SK-N-SH (cell line): ENCODE measurements around the gene PIP5K1B. TPM values are rescaled to one million over a fixed set of nuclear protein-coding genes. Genes with fewer than 3 reads are reported as not detected.
A peak's percentile ranks its signal among the peaks of the same experiment; 100 is the strongest.

Source experiments
- CTCF ChIA-PET: fragments of 300-600, 350-600 bp; formaldehyde crosslinking; extraction: SDS; loops from one replicate; lab custom pipeline; 2021; lab: Yijun Ruan, JAX
- POLR2A ChIA-PET: fragments of 350-600 bp; sonication (Branson Sonifier 250); formaldehyde crosslinking; extraction: SDS; loops from one replicate; lab custom pipeline; 2020; ENCODE audit warnings: antibody characterized with exemption, inconsistent platforms; lab: Yijun Ruan, JAX
- DNase-seq: peaks from one replicate; pipeline ENCODE4 v3.0.0; 2012
- H2AFZ ChIP-seq: fragments of 200-600 bp; sonication (generic); 2 replicates; pipeline ENCODE4 v1.8.1; 2016; ENCODE audit warnings: antibody characterized with exemption, mild to moderate bottlenecking, low read depth
- H3F3A ChIP-seq: fragments of 200-600 bp; sonication (generic); replicated peaks from 2 replicates; pipeline ENCODE3; 2016; ENCODE audit warnings: antibody characterized with exemption, mild to moderate bottlenecking; ENCODE audit not compliant: insufficient read depth
- H3K27ac ChIP-seq, 2 experiments: fragments of 200-500 bp in 1 of 2; fragments of 200-600 bp in 1 of 2; sonication (Bioruptor generic) in 1 of 2; sonication (generic), shearing (Covaris generic) in 1 of 2; 2 replicates each; pipeline versions ENCODE4 v1.5.1 to v1.6.1; 2014 to 2016; ENCODE audit warnings: low read depth in 2 of 2, inconsistent platforms in 1 of 2, low read length in 1 of 2, mild to moderate bottlenecking in 1 of 2, mixed read lengths in 1 of 2
- H3K27me3 ChIP-seq: fragments of 200-600 bp; sonication (generic), shearing (Covaris generic); 2 replicates; pipeline ENCODE4 v1.6.1; 2016; ENCODE audit warnings: mixed run types; ENCODE audit not compliant: insufficient read depth
- H3K36me3 ChIP-seq, 2 experiments: fragments of 200-500 bp in 1 of 2; fragments of 200-600 bp in 1 of 2; sonication (Bioruptor generic) in 1 of 2; sonication (generic) in 1 of 2; replicated peaks in 1 of 2; 2 replicates each; pipeline versions ENCODE3 to v1.5.1; 2014 to 2016; ENCODE audit warnings: low read length in 1 of 2, mild to moderate bottlenecking in 1 of 2; ENCODE audit not compliant: insufficient read depth in 2 of 2, control insufficient read depth in 1 of 2
- H3K4me1 ChIP-seq, 2 experiments: fragments of 200-500 bp in 1 of 2; fragments of 200-600 bp in 1 of 2; sonication (Bioruptor generic) in 1 of 2; sonication (generic), shearing (Covaris generic) in 1 of 2; 2 replicates each; pipeline versions ENCODE4 v1.5.1 to v1.6.1; 2014 to 2016; ENCODE audit warnings: low read depth in 1 of 2, low read length in 1 of 2, mixed run types in 1 of 2; ENCODE audit not compliant: insufficient read depth in 2 of 2, control insufficient read depth in 1 of 2
- H3K4me2 ChIP-seq: fragments of 200-600 bp; sonication (generic), shearing (Covaris generic); 2 replicates; pipeline ENCODE4 v1.6.1; 2017; ENCODE audit warnings: mixed run types
- H3K4me3 ChIP-seq, 2 experiments: fragments of 200-500 bp in 1 of 2; fragments of 200-600 bp in 1 of 2; sonication (Bioruptor generic) in 1 of 2; sonication (generic), shearing (Covaris generic) in 1 of 2; 2 replicates each; pipeline versions ENCODE4 v1.5.1 to v1.8.1; 2014 to 2016; ENCODE audit warnings: low read depth in 2 of 2, inconsistent platforms in 1 of 2, low read length in 1 of 2, mild to moderate bottlenecking in 1 of 2, mixed read lengths in 1 of 2, moderate library complexity in 1 of 2
- H3K79me2 ChIP-seq: fragments of 200-600 bp; sonication (generic); 2 replicates; pipeline ENCODE4 v1.8.1; 2017; ENCODE audit warnings: mild to moderate bottlenecking; ENCODE audit not compliant: insufficient read depth
- H3K9ac ChIP-seq: fragments of 200-600 bp; sonication (generic); 2 replicates; pipeline ENCODE4 v1.6.1; 2017; ENCODE audit warnings: mixed run types
- H3K9me2 ChIP-seq: fragments of 200-600 bp; sonication (generic); 2 replicates; pipeline ENCODE4 v1.6.1; 2017; ENCODE audit warnings: mixed run types
- H3K9me3 ChIP-seq: fragments of 200-600 bp; sonication (generic); 2 replicates; pipeline ENCODE4 v1.6.1; 2017; ENCODE audit warnings: mixed run types, mild to moderate bottlenecking, moderate library complexity
- H4K20me1 ChIP-seq: fragments of 200-600 bp; sonication (generic); 2 replicates; pipeline ENCODE4 v1.6.1; 2017; ENCODE audit warnings: mild to moderate bottlenecking, mixed run types; ENCODE audit not compliant: insufficient read depth
- EP300 ChIP-seq, 2 experiments: IDR thresholded peaks; 2 replicates each; pipeline versions ENCODE4 v1.4.0 to v1.6.1; 2012; ENCODE audit warnings: borderline replicate concordance in 1 of 2, low read depth in 1 of 2, low read length in 1 of 2
- EZH2phosphoT487 ChIP-seq: fragments of 200-600 bp; sonication (generic); IDR thresholded peaks from 2 replicates; pipeline ENCODE4 v1.6.1; 2017; ENCODE audit warnings: low read depth, mixed run types, mild to moderate bottlenecking, antibody characterized with exemption, moderate library complexity, borderline replicate concordance
- FOXJ3 ChIP-seq: sonication (generic); formaldehyde crosslinking; IDR thresholded peaks from 2 replicates; pipeline ENCODE4 v1.5.1; 2020; ENCODE audit warnings: mild to moderate bottlenecking, missing genetic modification reagents
- GABPA ChIP-seq: IDR thresholded peaks from 2 replicates; pipeline ENCODE4 v1.4.0; 2012; ENCODE audit warnings: low read depth, mild to moderate bottlenecking
- MXI1 ChIP-seq: IDR thresholded peaks from 2 replicates; pipeline ENCODE4 v1.6.1; 2012; ENCODE audit warnings: mild to moderate bottlenecking, low read depth, low read length, improper control_type of control experiment
- NRF1 ChIP-seq: IDR thresholded peaks from 2 replicates; pipeline ENCODE4 v1.6.1; 2012; ENCODE audit warnings: low read depth, mild to moderate bottlenecking, low read length
- POLR2AphosphoS5 ChIP-seq: IDR thresholded peaks from 2 replicates; pipeline ENCODE4 v1.6.1; 2012; ENCODE audit warnings: low read depth, low read length
- RCOR1 ChIP-seq: fragments of 150-350 bp; IDR thresholded peaks from 2 replicates; pipeline ENCODE4 v1.6.1; 2017; ENCODE audit warnings: antibody characterized with exemption, low read length
- RFX5 ChIP-seq: IDR thresholded peaks from 2 replicates; pipeline ENCODE4 v1.6.1; 2012; ENCODE audit warnings: mild to moderate bottlenecking, improper control_type of control experiment, low read length
- RXRA ChIP-seq: IDR thresholded peaks from 2 replicates; pipeline ENCODE4 v1.4.0; 2012; ENCODE audit warnings: low read depth, mild to moderate bottlenecking, borderline replicate concordance
- SIN3A ChIP-seq: IDR thresholded peaks from 2 replicates; pipeline ENCODE4 v1.6.1; 2012; ENCODE audit warnings: low read depth, mild to moderate bottlenecking, low read length, moderate library complexity, borderline replicate concordance
- TCF12 ChIP-seq: IDR thresholded peaks from 2 replicates; pipeline ENCODE4 v1.4.0; 2012
- TEAD4 ChIP-seq: IDR thresholded peaks from 2 replicates; pipeline ENCODE4 v1.4.0; 2012; ENCODE audit warnings: mild to moderate bottlenecking, borderline replicate concordance; ENCODE audit not compliant: insufficient read depth
- YY1 ChIP-seq: IDR thresholded peaks from 2 replicates; pipeline ENCODE4 v1.4.0; 2012; ENCODE audit warnings: low read depth, mild to moderate bottlenecking
- WGBS: methylation state at CpG from one replicate; pipeline ENCODE4 v1.1.6; 2017; ENCODE audit warnings: low lambda C conversion rate; 5-methylcytosine and 5-hydroxymethylcytosine counted together
- polyA plus RNA-seq, 3 experiments: library from polyadenylated mRNA; depleted of rRNA; stranded (reverse); fragments of >200 nt; gene quantifications; 2 replicates each; pipeline ENCODE4 v1.2.3, GENCODE V29; 2012
- TF ChIP-seq, protein P1 (sequence below): IDR thresholded peaks from 2 replicates; pipeline ENCODE4 v1.4.0; 2012; ENCODE audit warnings: low read depth, borderline replicate concordance
- TF ChIP-seq, protein P2 (sequence below): IDR thresholded peaks from 2 replicates; pipeline ENCODE4; 2012
- TF ChIP-seq, protein P3 (sequence below): IDR thresholded peaks from 2 replicates; pipeline ENCODE4 v1.4.0; 2012; ENCODE audit warnings: low read depth, borderline replicate concordance
- TF ChIP-seq, protein P4 (sequence below): IDR thresholded peaks from 2 replicates; pipeline ENCODE4 v1.6.1; 2012; ENCODE audit warnings: mild to moderate bottlenecking, low read depth, low read length, moderate library complexity

Gene PIP5K1B
- polyA plus RNA-seq, 1 of the 3 experiments (the other 2 are of a cell fraction): not detected

DNA sequence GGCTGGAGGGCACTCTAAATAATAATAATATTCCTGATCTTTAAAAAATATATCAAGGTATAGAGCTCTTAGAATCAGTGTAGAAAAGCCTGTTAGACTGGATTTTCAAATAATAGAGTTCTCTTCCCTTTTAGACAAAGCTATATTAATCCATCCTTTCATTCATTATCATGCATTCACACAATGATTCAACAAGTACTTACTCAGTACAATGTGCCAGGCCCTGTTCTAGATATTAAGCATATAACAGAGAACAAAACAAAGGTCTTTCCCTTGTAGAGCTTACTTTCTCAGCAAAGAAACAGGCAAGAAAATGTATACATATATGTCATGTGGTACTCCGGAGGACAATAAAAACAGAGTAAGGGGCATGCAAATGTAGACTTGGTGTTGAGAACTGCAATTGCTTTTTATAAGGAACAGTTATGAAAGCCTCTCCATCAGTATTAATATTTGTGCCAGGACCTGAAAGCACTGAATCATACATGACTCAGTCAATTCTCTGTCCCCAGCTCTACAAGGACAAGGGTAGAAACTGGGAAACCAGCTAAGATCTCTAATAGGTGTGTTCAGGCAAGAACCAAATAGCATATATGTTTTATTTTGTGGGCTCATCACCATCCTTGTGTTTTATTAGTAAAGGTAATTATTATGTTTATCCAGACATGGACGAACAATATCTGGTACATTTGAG is 72.2 kb downstream of the PIP5K1B start:
- no peaks in the 10 kb centered on the region for H3K36me3 ChIP-seq
- H3K4me2 ChIP-seq: no peak overlapping the region
- no peak overlapping the region for H3K4me3 ChIP-seq
- WGBS: 46% methylated on average over 2 of the region's 2 CpGs
- H3K9me2 ChIP-seq: no peaks in the 10 kb centered on the region
- no peaks in the 10 kb centered on the region for H3K9me3 ChIP-seq
- peaks cover 4 to 13% of the 10 kb centered on the region in 2 experiments; a peak in 3 of 4 replicates for H3K4me1 ChIP-seq
- no peak for DNase-seq
- H4K20me1 ChIP-seq: no peaks in the 10 kb centered on the region; the same call in 1 of the 2 replicates
- no peak overlapping the region for H3K27ac ChIP-seq
- CTCF ChIA-PET: no interaction called here
- POLR2A ChIA-PET: no interaction called here
- H3K9ac ChIP-seq: no peak overlapping the region
- TF ChIP-seq TCF12 (no peak), FOXJ3 (no peak), RCOR1 (no peak), GABPA (no peak), TEAD4 (no peak), YY1 (no peak), EP300 (IDR thresholded peaks at IDR 0.05; ENCODE audit: borderline replicate concordance in 1 of 2, low read depth in 1 of 2, low read length in 1 of 2) (no peak), NRF1 (no peak), RFX5 (no peak)
- TF ChIP-seq, protein P1, sequence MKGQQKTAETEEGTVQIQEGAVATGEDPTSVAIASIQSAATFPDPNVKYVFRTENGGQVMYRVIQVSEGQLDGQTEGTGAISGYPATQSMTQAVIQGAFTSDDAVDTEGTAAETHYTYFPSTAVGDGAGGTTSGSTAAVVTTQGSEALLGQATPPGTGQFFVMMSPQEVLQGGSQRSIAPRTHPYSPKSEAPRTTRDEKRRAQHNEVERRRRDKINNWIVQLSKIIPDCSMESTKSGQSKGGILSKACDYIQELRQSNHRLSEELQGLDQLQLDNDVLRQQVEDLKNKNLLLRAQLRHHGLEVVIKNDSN: no peak
- TF ChIP-seq, protein P2, sequence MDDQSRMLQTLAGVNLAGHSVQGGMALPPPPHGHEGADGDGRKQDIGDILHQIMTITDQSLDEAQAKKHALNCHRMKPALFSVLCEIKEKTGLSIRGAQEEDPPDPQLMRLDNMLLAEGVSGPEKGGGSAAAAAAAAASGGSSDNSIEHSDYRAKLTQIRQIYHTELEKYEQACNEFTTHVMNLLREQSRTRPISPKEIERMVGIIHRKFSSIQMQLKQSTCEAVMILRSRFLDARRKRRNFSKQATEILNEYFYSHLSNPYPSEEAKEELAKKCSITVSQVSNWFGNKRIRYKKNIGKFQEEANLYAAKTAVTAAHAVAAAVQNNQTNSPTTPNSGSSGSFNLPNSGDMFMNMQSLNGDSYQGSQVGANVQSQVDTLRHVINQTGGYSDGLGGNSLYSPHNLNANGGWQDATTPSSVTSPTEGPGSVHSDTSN: no peak
- TF ChIP-seq, protein P3, sequence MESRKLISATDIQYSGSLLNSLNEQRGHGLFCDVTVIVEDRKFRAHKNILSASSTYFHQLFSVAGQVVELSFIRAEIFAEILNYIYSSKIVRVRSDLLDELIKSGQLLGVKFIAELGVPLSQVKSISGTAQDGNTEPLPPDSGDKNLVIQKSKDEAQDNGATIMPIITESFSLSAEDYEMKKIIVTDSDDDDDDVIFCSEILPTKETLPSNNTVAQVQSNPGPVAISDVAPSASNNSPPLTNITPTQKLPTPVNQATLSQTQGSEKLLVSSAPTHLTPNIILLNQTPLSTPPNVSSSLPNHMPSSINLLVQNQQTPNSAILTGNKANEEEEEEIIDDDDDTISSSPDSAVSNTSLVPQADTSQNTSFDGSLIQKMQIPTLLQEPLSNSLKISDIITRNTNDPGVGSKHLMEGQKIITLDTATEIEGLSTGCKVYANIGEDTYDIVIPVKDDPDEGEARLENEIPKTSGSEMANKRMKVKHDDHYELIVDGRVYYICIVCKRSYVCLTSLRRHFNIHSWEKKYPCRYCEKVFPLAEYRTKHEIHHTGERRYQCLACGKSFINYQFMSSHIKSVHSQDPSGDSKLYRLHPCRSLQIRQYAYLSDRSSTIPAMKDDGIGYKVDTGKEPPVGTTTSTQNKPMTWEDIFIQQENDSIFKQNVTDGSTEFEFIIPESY: no peak
- TF ChIP-seq, all 33 proteins: peak for 0
- Histone ChIP-seq H3K27me3 (peaks cover 7% of the 10 kb centered on the region; the same call in 1 of the 2 replicates), H2AFZ (0 out of 2 replicates have a peak overlapping the region, but pooled peaks have one; percentile 67), H3K79me2 (peaks cover 17% of the 10 kb centered on the region; the same call in 1 of the 2 replicates), H3F3A (no peaks in the 10 kb centered on the region)

DNA sequence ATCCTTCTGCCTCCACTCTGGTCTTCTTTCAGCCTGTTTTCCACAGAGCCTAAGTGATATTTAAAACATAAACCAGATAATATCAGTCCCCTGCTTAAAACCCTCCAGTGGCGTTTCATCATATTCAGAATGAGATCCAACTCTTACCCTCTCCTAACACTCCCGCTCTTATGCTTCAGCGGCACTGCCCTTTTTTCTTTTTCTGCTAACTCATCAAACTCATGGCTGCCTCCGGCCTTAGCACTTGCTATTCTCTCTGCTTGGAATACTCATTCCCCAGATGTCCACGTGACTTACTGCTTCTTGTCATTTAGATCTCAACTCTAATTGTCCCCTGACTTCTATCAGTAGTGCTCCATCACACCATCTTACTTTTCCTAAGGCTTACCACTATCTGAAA is 73.6 kb downstream of the PIP5K1B start:
- H3K27ac ChIP-seq: no peak overlapping the region
- H3K9me2 ChIP-seq: no peaks in the 10 kb centered on the region
- ChIA-PET CTCF (interaction anchor here (1.4 kb wide), 1 partner anchor 10 kb away, joined by 3 read pairs; no protein-coding TSS in a partner anchor), POLR2A (no interaction called here)
- H3K4me1 ChIP-seq: peaks cover 4 to 14% of the 10 kb centered on the region in 2 experiments; a peak in 3 of 4 replicates
- H3K9ac ChIP-seq: no peak overlapping the region
- no peaks in the 10 kb centered on the region for H3K9me3 ChIP-seq
- H2AFZ ChIP-seq: peak overlapping the region; percentile 99
- no peaks in the 10 kb centered on the region for H3K36me3 ChIP-seq
- no peak for DNase-seq
- 90% methylated on average over 5 of the region's 5 CpGs for WGBS
- no peak overlapping the region for H3K4me2 ChIP-seq
- peaks cover 6% of the 10 kb centered on the region; the same call in 1 of the 2 replicates for H3K27me3 ChIP-seq
- H3K79me2 ChIP-seq: peaks cover 23% of the 10 kb centered on the region; the same call in 1 of the 2 replicates
- no peaks in the 10 kb centered on the region for H3F3A ChIP-seq
- no peak overlapping the region for H3K4me3 ChIP-seq
- TF ChIP-seq POLR2AphosphoS5: no peak
- no peak for TF ChIP-seq EZH2phosphoT487
- TF ChIP-seq RFX5: no peak
- no peak for TF ChIP-seq SIN3A
- TF ChIP-seq MXI1: no peak
- TF ChIP-seq, protein P4, sequence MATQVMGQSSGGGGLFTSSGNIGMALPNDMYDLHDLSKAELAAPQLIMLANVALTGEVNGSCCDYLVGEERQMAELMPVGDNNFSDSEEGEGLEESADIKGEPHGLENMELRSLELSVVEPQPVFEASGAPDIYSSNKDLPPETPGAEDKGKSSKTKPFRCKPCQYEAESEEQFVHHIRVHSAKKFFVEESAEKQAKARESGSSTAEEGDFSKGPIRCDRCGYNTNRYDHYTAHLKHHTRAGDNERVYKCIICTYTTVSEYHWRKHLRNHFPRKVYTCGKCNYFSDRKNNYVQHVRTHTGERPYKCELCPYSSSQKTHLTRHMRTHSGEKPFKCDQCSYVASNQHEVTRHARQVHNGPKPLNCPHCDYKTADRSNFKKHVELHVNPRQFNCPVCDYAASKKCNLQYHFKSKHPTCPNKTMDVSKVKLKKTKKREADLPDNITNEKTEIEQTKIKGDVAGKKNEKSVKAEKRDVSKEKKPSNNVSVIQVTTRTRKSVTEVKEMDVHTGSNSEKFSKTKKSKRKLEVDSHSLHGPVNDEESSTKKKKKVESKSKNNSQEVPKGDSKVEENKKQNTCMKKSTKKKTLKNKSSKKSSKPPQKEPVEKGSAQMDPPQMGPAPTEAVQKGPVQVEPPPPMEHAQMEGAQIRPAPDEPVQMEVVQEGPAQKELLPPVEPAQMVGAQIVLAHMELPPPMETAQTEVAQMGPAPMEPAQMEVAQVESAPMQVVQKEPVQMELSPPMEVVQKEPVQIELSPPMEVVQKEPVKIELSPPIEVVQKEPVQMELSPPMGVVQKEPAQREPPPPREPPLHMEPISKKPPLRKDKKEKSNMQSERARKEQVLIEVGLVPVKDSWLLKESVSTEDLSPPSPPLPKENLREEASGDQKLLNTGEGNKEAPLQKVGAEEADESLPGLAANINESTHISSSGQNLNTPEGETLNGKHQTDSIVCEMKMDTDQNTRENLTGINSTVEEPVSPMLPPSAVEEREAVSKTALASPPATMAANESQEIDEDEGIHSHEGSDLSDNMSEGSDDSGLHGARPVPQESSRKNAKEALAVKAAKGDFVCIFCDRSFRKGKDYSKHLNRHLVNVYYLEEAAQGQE: no peak
- TF ChIP-seq, protein P2: no peak
- no peak for TF ChIP-seq RXRA
- H4K20me1 ChIP-seq: no peaks in the 10 kb centered on the region; the same call in 1 of the 2 replicates
